GM18909 (cell line): ENCODE results near the gene SDC4.

ENCODE experiments used
- ATAC-seq: cut with Tn5 transposase; IDR thresholded peaks from one replicate; pipeline ENCODE4 v1.9.1; 2021; ENCODE audit warnings: mild to moderate bottlenecking; ENCODE audit not compliant: unreplicated experiment, poor library complexity

SDC4 gene

DNA sequence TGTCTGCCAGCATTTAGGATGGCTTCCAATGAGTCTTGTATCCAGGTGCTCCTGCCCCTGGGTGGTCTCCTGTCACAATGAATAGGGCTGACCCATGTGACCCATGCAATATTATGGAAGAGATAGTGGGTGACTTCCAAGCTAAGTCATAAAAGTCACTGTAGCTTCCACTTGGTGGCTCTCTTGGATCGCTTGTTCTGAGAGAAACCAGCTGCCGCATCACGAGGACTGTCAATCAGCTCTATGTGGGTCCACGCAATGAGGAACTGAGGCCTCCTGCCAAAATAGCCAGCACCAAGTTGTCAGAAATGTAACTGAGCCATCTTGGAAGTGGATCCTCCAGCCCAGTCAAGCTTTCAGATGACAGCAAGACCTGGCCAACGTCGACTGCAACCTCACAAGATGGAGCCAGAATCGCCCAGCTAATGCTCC, 25.3 kb downstream of the SDC4 start:
- ATAC-seq = no peak

GRCh38 chr20:45320948-45321595, 27.2 kb downstream of the SDC4 start:
- ATAC-seq = peak; percentile 81

DNA sequence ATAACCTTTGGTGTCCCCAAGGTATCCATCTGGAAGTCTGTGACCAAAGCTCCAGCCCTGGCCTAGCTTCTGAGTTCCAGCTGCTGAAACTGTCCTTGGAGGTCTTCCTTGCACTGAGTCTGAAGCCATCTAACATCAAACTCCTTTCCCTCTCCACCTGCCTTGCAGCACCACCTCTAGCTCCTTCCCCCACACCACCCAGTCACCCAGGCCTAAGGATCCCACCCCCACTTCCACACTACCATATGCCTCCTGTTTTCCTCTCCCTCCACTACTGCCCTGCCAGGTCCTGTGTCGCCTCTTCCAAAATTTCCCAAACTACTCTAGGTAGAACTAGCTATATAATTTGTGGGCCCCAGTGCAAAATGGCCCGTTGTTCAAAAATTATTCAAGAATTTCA, 29.3 kb downstream of the SDC4 start:
- no peak for ATAC-seq

- ATAC-seq = no peak
Observed at GRCh38 chr20:45318386-45318939, 29.8 kb downstream of the SDC4 start.

- ATAC-seq = no peak
Observed at GRCh38 chr20:45317826-45318225, 30.4 kb downstream of the SDC4 start.

- no peak for ATAC-seq
Observed at GRCh38 chr20:45316150-45317080, 31.8 kb downstream of the SDC4 start.

DNA sequence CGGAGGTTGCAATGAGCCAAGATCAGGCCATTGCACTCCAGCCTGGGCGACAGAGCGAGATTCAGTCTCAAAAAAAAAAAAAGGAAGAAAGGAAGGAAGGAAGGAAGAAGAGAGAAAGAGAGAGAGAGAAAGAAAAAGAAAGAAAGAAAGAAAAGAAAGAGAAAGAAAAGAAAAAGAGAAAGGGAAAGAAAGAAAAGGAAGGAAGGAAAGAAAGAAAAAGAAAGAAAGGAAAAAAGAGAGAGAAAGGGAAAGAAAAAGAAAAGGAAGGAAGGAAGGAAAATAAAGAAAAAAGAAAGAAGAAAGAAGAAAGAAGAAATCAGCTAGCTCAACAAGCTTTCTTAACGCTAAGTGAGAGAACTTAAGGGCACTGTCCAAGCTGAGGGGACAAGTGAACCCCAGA, 32.6 kb downstream of the SDC4 start:
- ATAC-seq = no peak

- no peak for ATAC-seq
Observed at GRCh38 chr20:45313943-45314342, 34.3 kb downstream of the SDC4 start.

- no peak for ATAC-seq
Observed at GRCh38 chr20:45313065-45313695, 35.0 kb downstream of the SDC4 start.

- no peak for ATAC-seq
Observed at GRCh38 chr20:45312241-45312640, 36.0 kb downstream of the SDC4 start.

GRCh38 chr20:45311589-45312211, 36.5 kb downstream of the SDC4 start:
- ATAC-seq = no peak

DNA sequence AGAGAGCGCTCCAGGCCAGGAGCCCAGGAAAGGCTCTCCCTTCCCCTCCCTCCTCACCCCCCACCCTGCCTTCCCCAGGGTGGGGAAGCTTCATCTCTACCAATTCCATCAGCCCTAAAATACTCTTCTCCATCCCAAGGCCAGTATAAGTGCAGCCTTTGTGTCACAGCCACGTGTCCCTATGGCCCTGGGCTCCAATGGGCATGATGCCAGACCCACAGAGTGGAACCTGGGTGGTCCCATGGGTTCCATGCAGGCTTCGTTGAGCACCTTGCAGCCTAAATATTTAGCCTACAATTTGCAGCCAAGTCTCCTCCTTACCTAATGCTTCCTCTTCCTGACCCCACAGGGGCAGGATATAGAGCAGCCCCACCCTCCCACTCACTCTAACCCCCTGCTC, 39.1 kb downstream of the SDC4 start:
- no peak for ATAC-seq

DNA sequence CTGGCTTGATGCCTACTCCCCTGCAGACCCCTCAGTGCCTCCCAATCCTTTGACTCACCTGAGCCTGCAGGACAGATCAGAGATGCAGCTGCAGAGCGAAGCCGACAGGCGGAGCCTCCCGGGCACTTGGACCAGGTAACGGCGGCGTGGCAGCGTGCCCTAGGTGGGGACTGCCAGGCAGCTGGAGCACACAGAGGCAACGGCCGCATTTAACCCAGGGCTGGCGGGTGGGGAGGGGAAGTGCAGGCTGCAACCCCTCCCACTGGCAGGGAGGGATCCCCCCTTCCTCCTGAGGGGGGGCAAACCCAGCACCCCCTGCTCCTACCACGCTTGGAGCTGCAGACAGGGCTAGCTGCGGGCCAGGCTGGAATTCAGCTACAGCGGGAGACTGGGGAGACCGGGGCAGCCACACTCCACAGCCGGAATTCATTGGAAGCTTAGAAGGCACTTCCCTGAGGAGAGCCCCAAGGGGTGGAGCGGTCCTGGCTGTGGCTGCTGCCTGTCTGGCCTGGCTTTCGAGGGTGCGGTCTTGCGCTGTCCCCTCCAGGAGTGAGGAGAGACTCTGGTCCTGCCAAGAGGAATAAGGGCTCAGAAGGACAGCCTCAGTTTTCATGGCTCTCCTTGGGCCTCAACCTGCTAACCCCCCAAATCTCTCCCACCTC, 40.0 kb downstream of the SDC4 start, which contains the start of gene MATN4:
Gene MATN4 (minus strand): TSS at position 183 of the 662 bp plus-strand sequence. CDS start 2,717 bp downstream, outside the sequence.
- ATAC-seq = no peak

GRCh38 chr20:45307076-45307640, 41.1 kb downstream of the SDC4 start:
- ATAC-seq = no peak

GRCh38 chr20:45306431-45306982, 41.7 kb downstream of the SDC4 start, which contains the start of gene RBPJL:
Gene RBPJL (plus strand): TSS chr20:45306840. CDS start chr20:45306923, 83 bp downstream.
- no peak for ATAC-seq

DNA sequence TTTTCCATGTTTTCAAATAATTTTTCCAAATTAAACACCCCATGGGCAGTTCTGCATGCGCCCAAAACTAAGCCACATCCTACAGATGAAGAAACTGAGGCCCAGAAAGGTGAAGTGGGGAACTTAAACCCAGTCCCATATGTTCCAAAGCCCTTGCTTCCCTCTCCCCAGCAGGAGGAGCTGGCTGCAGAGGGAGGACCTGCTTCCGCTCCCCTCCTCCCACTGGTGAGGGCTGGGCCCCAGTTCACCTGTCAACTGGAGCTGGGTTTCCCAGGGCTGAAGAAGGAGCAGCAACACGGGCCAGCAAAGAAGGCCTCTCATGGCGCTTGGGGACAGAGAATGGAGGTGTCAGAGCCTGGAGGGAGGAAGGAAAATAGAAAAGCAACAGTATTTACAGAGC, 43.0 kb downstream of the SDC4 start:
- ATAC-seq = no peak

- ATAC-seq = no peak
Observed at GRCh38 chr20:45304464-45304999, 43.7 kb downstream of the SDC4 start.

- ATAC-seq = no peak
Observed at GRCh38 chr20:45303586-45304463, 44.4 kb downstream of the SDC4 start.
